Uterus (tissue), 4 donors: ENCODE measurements around the gene E2F6. TPM values are rescaled to one million over a fixed set of nuclear protein-coding genes. Genes with fewer than 3 reads are reported as not detected.

ENCODE experiments used
- DNase-seq, 2 donors: peaks; one replicate each; pipeline ENCODE4 v3.0.0-alpha.2; 2019 to 2020
- H3K27ac ChIP-seq, 2 donors: fragments of 200-600 bp; sonication (generic); 1 replicate in 1 of 2; 2 replicates in 1 of 2; pipeline ENCODE4 v1.5.1; 2016 to 2018
- H3K27me3 ChIP-seq, 2 donors: fragments of 200-600 bp; sonication (generic); one replicate each; pipeline ENCODE4 v1.5.1; 2018 to 2019; ENCODE audit warnings: control low read depth in 1 of 2
- H3K36me3 ChIP-seq, 2 donors: fragments of 200-600 bp; sonication (generic); one replicate each; pipeline ENCODE4 v1.5.1; 2019; ENCODE audit warnings: control low read depth in 1 of 2
- H3K4me1 ChIP-seq, 2 donors: fragments of 200-600 bp; sonication (generic); one replicate each; pipeline ENCODE4 v1.5.1; 2018 to 2019; ENCODE audit warnings: control low read depth in 1 of 2
- H3K4me3 ChIP-seq, 2 donors: fragments of 200-600 bp; sonication (generic); 1 replicate in 1 of 2; 2 replicates in 1 of 2; pipeline ENCODE4 v1.5.1; 2018 to 2019; ENCODE audit warnings: mild to moderate bottlenecking in 1 of 2
- H3K9me3 ChIP-seq, 2 donors: fragments of 200-600 bp; sonication (generic); one replicate each; pipeline ENCODE4 v1.5.1; 2019; ENCODE audit warnings: control low read depth in 1 of 2
- CTCF ChIP-seq, 4 experiments: fragments of 200-600 bp in 2 of 4; fragments of 450-650 bp in 2 of 4; sonication (generic) in 2 of 4; IDR thresholded peaks; one replicate each; pipeline ENCODE4 v1.5.1; 2016 to 2019; ENCODE audit warnings: antibody characterized with exemption in 4 of 4, mild to moderate bottlenecking in 2 of 4, moderate library complexity in 1 of 4
- POLR2A ChIP-seq, 2 donors: fragments of 450-650 bp; IDR thresholded peaks; one replicate each; pipeline ENCODE4 v1.6.1; 2016; ENCODE audit warnings: antibody characterized with exemption in 2 of 2, mild to moderate bottlenecking in 1 of 2, moderate library complexity in 1 of 2
- intact Hi-C: fragments of 100-400 bp; cut with DNase I; formaldehyde crosslinking; loops from one replicate; pipeline ENCODE4 v1.15.1; 2023; ENCODE audit warnings: low total_unique reads
- total RNA-seq, 4 donors: library from RNA; depleted of rRNA in 3 of 4; stranded (reverse); fragments of >200 nt in 3 of 4; gene quantifications; one replicate each; pipeline versions ENCODE4 v1.1.0 to v1.2.4, GENCODE V29; 2014 to 2023
- donor health status: DM: yes; HTN: yes; CAD: no.

The E2F6 gene
- total RNA-seq, 4 donors from 2014 or later = 10.2 to 25.0 (median 20.7) TPM

- intact Hi-C loops = no loop called here
Observed at GRCh38 chr2:11492720-11493119, 26.8 kb upstream of the E2F6 start.

GRCh38 chr2:11492244-11492643, 26.3 kb upstream of the E2F6 start:
- Histone ChIP-seq H3K9me3 (no peaks in the 10 kb centered on the region), H3K4me1 (no peaks in the 10 kb centered on the region), H3K27ac (peak overlapping the region in 1 of 2 donors; percentile 38), H3K4me3 (no peak overlapping the region), H3K36me3 (no peaks in the 10 kb centered on the region), H3K27me3 (no peaks in the 10 kb centered on the region)
- DNase-seq = no peak
- intact Hi-C loops = no loop called here
- no peak for TF ChIP-seq CTCF (IDR thresholded peaks at IDR 0.05)
- no peak for TF ChIP-seq POLR2A (IDR thresholded peaks at IDR 0.05)

More at GRCh38 chr2:11492720-11493119, 26.8 kb upstream of the E2F6 start:
- DNase-seq = no peak
- Histone ChIP-seq H3K4me3 (no peak overlapping the region), H3K27ac (no peak overlapping the region), H3K27me3 (no peaks in the 10 kb centered on the region), H3K9me3 (no peaks in the 10 kb centered on the region), H3K4me1 (no peaks in the 10 kb centered on the region), H3K36me3 (no peaks in the 10 kb centered on the region)
- no peak for TF ChIP-seq POLR2A (IDR thresholded peaks at IDR 0.05)
- TF ChIP-seq CTCF (IDR thresholded peaks at IDR 0.05) = no peak

GRCh38 chr2:11491348-11491933, 25.5 kb upstream of the E2F6 start:
- intact Hi-C loops = no loop called here
- Histone ChIP-seq H3K36me3 (no peaks in the 10 kb centered on the region), H3K4me1 (no peaks in the 10 kb centered on the region), H3K27me3 (no peaks in the 10 kb centered on the region), H3K27ac (peak overlapping the region in 1 of 2 donors; percentile 38), H3K9me3 (no peaks in the 10 kb centered on the region), H3K4me3 (no peak overlapping the region)
- TF ChIP-seq CTCF (IDR thresholded peaks at IDR 0.05) (no peak), POLR2A (IDR thresholded peaks at IDR 0.05) (no peak)
- no peak for DNase-seq

GRCh38 chr2:11490194-11490593, 24.2 kb upstream of the E2F6 start:
- TF ChIP-seq CTCF (IDR thresholded peaks at IDR 0.05) (no peak), POLR2A (IDR thresholded peaks at IDR 0.05) (no peak)

GRCh38 chr2:11488809-11489208, 22.8 kb upstream of the E2F6 start:
- Histone ChIP-seq H3K27me3 (no peaks in the 10 kb centered on the region), H3K36me3 (no peaks in the 10 kb centered on the region), H3K27ac (no peak overlapping the region), H3K4me1 (no peaks in the 10 kb centered on the region), H3K9me3 (no peaks in the 10 kb centered on the region), H3K4me3 (no peak overlapping the region)
- intact Hi-C loops = no loop called here
- DNase-seq = no peak
- TF ChIP-seq POLR2A (IDR thresholded peaks at IDR 0.05) = no peak
- TF ChIP-seq CTCF (IDR thresholded peaks at IDR 0.05) = no peak

More at GRCh38 chr2:11490194-11490593, 24.2 kb upstream of the E2F6 start:
- intact Hi-C loops = no loop called here
- H3K36me3 ChIP-seq = no peaks in the 10 kb centered on the region
- H3K9me3 ChIP-seq = no peaks in the 10 kb centered on the region
- H3K27me3 ChIP-seq = no peaks in the 10 kb centered on the region
- no peak overlapping the region for H3K4me3 ChIP-seq
- H3K4me1 ChIP-seq = no peaks in the 10 kb centered on the region
- H3K27ac ChIP-seq = no peak overlapping the region
- no peak for DNase-seq
